ENCODE data around the gene KRTAP12-3.
"Not testable (repeated sequence)": the region's sequence is repeated elsewhere in the genome, so short reads cannot be mapped to it uniquely, and the experiment has no call there.

KRTAP12-3 gene

GRCh38 chr21:44657635-44658540, at the start of gene KRTAP12-3:
KRTAP12-3 (plus strand) TSS chr21:44657932; CDS start chr21:44657980, 48 bp downstream.
- H3K36me3 Mint-ChIP-seq (ENCODE audit: low read depth), result peaks cover 7% of the 10 kb centered on the region
- no peak within 1 kb of the TSS for H3K4me3 Mint-ChIP-seq
- H3K27me3 Mint-ChIP-seq (ENCODE audit: low read depth, poor library complexity), result peaks cover 15% of the 10 kb centered on the region
- peaks cover 66% of the 10 kb centered on the region for H3K9me3 Mint-ChIP-seq
- peaks cover 25% of the 10 kb centered on the region for H3K4me1 Mint-ChIP-seq
- no peak within 1 kb of the TSS for H3K27ac Mint-ChIP-seq
- TF ChIP-seq CTCF (IDR thresholded peaks at IDR 0.05), result no peak
- no peak for DNase-seq

- Mint-ChIP-seq H3K4me1 (peaks cover 4% of the 10 kb centered on the region), H3K27me3 (ENCODE audit: low read depth, poor library complexity) (peaks cover 9% of the 10 kb centered on the region), H3K27ac (no peak overlapping the region), H3K4me3 (no peak overlapping the region), H3K9me3 (peaks cover 51% of the 10 kb centered on the region), H3K36me3 (ENCODE audit: low read depth) (peaks cover 13% of the 10 kb centered on the region)
- TF ChIP-seq CTCF (IDR thresholded peaks at IDR 0.05), result no peak
- DNase-seq, result no peak
Observed at GRCh38 chr21:44609193-44609592, 48.5 kb upstream of the KRTAP12-3 start.

GRCh38 chr21:44610157-44610843, 47.4 kb upstream of the KRTAP12-3 start:
- H3K4me3 Mint-ChIP-seq; H3K27ac Mint-ChIP-seq; DNase-seq; H3K27me3 Mint-ChIP-seq (ENCODE audit: low read depth, poor library complexity): not testable (repeated sequence)
- H3K36me3 Mint-ChIP-seq (ENCODE audit: low read depth), result peaks cover 13% of the 10 kb centered on the region
- peaks cover 10% of the 10 kb centered on the region for H3K4me1 Mint-ChIP-seq
- H3K9me3 Mint-ChIP-seq, result peaks cover 42% of the 10 kb centered on the region

GRCh38 chr21:44611551-44611950, 46.2 kb upstream of the KRTAP12-3 start:
- DNase-seq, result no peak
- no peak overlapping the region for H3K27ac Mint-ChIP-seq
- H3K9me3 Mint-ChIP-seq, result peaks cover 42% of the 10 kb centered on the region
- H3K27me3 Mint-ChIP-seq (ENCODE audit: low read depth, poor library complexity), result peaks cover 9% of the 10 kb centered on the region
- peaks cover 13% of the 10 kb centered on the region for H3K36me3 Mint-ChIP-seq (ENCODE audit: low read depth)
- H3K4me3 Mint-ChIP-seq, result no peak overlapping the region
- peaks cover 21% of the 10 kb centered on the region for H3K4me1 Mint-ChIP-seq
- no peak for TF ChIP-seq CTCF (IDR thresholded peaks at IDR 0.05)

GRCh38 chr21:44612029-44612486, 45.7 kb upstream of the KRTAP12-3 start, which contains the start of gene KRTAP10-8:
KRTAP10-8 (plus strand) TSS chr21:44612079; CDS start chr21:44612101, 22 bp downstream.
- peaks cover 26% of the 10 kb centered on the region for H3K4me1 Mint-ChIP-seq
- TF ChIP-seq CTCF (IDR thresholded peaks at IDR 0.05), result no peak
- no peak for DNase-seq
- H3K27me3 Mint-ChIP-seq (ENCODE audit: low read depth, poor library complexity), result peaks cover 9% of the 10 kb centered on the region
- no peak within 1 kb of the TSS for H3K4me3 Mint-ChIP-seq
- H3K9me3 Mint-ChIP-seq, result peaks cover 42% of the 10 kb centered on the region
- H3K36me3 Mint-ChIP-seq (ENCODE audit: low read depth), result peaks cover 13% of the 10 kb centered on the region
- H3K27ac Mint-ChIP-seq, result no peak within 1 kb of the TSS

- H3K9me3 Mint-ChIP-seq, result peaks cover 42% of the 10 kb centered on the region
- TF ChIP-seq CTCF (IDR thresholded peaks at IDR 0.05), result no peak
- no peak for DNase-seq
- peaks cover 9% of the 10 kb centered on the region for H3K27me3 Mint-ChIP-seq (ENCODE audit: low read depth, poor library complexity)
- peaks cover 28% of the 10 kb centered on the region for H3K4me1 Mint-ChIP-seq
- H3K36me3 Mint-ChIP-seq (ENCODE audit: low read depth), result peaks cover 13% of the 10 kb centered on the region
- H3K27ac Mint-ChIP-seq, result no peak overlapping the region
- no peak overlapping the region for H3K4me3 Mint-ChIP-seq
Observed at GRCh38 chr21:44612669-44613229, 45.0 kb upstream of the KRTAP12-3 start.

Measured in nephron progenitor cell (in vitro differentiated cells).